Nucleus accumbens (tissue), 56 donors: Measurements from ENCODE around the gene PAOX.

Source experiments
- DNase-seq, 56 donors: peaks; one replicate each; lab custom pipeline; 2025; lab: John Stamatoyannopoulos, UW

The PAOX gene

GRCh38 chr10:133349160-133349568 is 29.9 kb upstream of the PAOX start:
- no peak for DNase-seq

- no peak for DNase-seq
Observed at GRCh38 chr10:133349577-133350011, 29.5 kb upstream of the PAOX start.

- DNase-seq = no peak
Observed at GRCh38 chr10:133350283-133350949, 28.6 kb upstream of the PAOX start.

GRCh38 chr10:133350950-133351329 is 28.1 kb upstream of the PAOX start:
- no peak for DNase-seq

GRCh38 chr10:133351408-133352318 is 27.4 kb upstream of the PAOX start:
- no peak for DNase-seq

GRCh38 chr10:133353202-133353959 is 25.7 kb upstream of the PAOX start:
- no peak for DNase-seq

- DNase-seq = no peak
Observed at GRCh38 chr10:133353988-133354605, 25.0 kb upstream of the PAOX start.

- no peak for DNase-seq
Observed at GRCh38 chr10:133354672-133355240, 24.3 kb upstream of the PAOX start.

- no peak for DNase-seq
Observed at GRCh38 chr10:133355266-133355665, 23.8 kb upstream of the PAOX start.

- no peak for DNase-seq
Observed at GRCh38 chr10:133355991-133356390, 23.1 kb upstream of the PAOX start.

GRCh38 chr10:133356549-133357284 is 22.3 kb upstream of the PAOX start:
- no peak for DNase-seq

GRCh38 chr10:133357285-133358161 is 21.5 kb upstream of the PAOX start, which contains the start of gene FUOM:
Gene FUOM, minus strand, starts transcription at chr10:133358019. Its CDS starts 12 bp downstream, at chr10:133358007.
- peak in 6 of 56 donors; percentile 12 to 41 (median 22) for DNase-seq

GRCh38 chr10:133358162-133358924 is 20.7 kb upstream of the PAOX start:
- no peak for DNase-seq

- DNase-seq = no peak
Observed at GRCh38 chr10:133358925-133359310, 20.1 kb upstream of the PAOX start.

- DNase-seq = no peak
Observed at GRCh38 chr10:133359554-133359971, 19.5 kb upstream of the PAOX start.

- no peak for DNase-seq
Observed at GRCh38 chr10:133359972-133360610, 19.0 kb upstream of the PAOX start.

GRCh38 chr10:133361227-133361626 is 17.8 kb upstream of the PAOX start:
- DNase-seq = no peak
